ENCODE results near the gene SPEF1.

The SPEF1 gene

DNA sequence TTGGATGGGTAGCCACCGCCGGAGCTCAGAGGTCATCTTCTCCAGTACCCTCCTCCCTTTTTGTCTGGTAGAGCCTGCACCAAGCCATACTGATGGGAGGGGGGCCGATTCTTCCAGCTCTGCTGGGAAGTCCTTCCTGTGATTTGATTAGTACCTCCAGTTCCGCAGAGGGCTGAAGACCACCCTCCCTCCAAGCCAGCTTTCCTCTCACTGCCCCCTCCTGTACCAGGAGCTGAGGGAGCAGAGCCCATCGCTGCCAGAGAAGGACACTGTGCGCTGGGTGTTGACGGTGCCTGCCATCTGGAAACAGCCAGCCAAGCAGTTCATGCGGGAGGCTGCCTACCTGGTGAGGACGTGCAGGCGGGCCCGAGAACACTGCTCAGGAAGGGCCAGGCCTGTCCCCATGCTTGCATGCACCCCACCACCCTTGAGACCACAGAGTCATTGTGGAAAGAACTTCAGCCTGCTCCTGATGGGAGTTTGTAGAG lies 35.5 kb downstream of the SPEF1 start:
- no peak for DNase-seq (ENCODE audit: low spot score)
- no peak for TF ChIP-seq CTCF (IDR thresholded peaks at IDR 0.05)
- Histone ChIP-seq H3K4me3 (no peak overlapping the region), H3K27ac (no peak overlapping the region)

DNA sequence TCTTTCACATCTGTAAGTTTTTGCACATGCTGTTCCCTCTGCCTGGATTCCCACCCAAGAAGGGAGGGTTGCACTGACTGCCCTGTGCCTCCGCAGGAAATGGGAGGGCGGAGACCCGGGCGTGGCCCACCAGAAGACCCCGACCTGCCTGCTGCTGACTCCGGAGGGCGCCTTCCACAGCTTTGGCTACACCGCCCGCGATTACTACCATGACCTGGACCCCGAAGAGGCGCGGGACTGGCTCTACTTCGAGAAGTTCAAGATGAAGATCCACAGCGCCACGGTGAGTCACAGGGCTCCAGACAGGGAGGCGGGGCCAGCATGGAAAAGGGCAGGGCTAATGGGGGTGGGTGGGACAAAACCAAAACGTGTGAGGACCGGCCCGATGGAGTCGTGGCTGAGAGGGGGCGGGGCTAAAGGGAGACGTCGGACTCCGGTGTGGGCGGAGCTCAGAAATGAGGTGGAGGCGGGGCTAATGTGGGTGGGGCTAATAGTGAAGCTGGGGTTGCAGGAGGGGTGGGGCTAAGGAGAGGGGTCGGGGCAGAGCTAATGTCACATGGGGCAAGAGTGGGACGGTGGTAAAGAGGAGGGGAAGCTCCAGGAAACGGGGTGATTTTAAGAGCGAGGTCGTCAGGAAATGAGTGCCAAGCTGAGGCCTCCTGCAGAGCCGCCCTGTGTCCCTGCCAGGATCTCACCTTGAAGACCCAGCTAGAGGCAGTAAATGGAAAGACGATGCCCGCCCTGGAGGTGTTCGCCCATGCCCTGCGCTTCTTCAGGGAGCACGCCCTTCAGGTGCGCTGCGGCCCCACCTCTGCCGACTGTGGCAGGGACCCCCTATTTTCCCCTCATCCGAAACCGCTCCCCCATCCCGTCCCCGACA lies 36.2 kb downstream of the SPEF1 start:
- Histone ChIP-seq H3K27ac (no peak overlapping the region), H3K4me3 (peak overlapping the region; percentile 28)
- no peak for DNase-seq (ENCODE audit: low spot score)
- no peak for TF ChIP-seq CTCF (IDR thresholded peaks at IDR 0.05)

DNA sequence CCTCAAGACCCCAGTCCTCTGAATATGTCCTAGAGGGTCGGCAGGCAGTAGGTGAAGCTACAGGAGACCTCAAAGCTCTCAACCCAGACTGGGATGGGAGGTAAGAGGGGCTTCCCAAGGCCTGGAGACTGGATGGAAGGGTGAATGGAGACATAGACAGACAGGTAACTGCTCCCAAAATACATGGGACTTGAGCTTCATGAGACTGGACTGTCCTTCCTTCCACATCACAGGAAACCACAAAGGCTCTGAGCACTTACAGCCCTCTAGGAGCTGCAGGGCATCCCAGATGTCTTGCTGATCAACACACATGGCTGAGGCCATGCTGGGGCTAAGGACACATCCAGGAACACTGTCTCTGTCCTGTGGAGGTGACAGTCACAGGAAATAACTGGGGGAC lies 37.2 kb downstream of the SPEF1 start:
- no peak for TF ChIP-seq CTCF (IDR thresholded peaks at IDR 0.05)
- Histone ChIP-seq H3K27ac (no peak overlapping the region), H3K4me3 (no peak overlapping the region)
- DNase-seq (ENCODE audit: low spot score), result no peak

- no peak overlapping the region for H3K4me3 ChIP-seq
- DNase-seq (ENCODE audit: low spot score), result no peak
- no peak overlapping the region for H3K27ac ChIP-seq
- TF ChIP-seq CTCF (IDR thresholded peaks at IDR 0.05), result no peak
Observed at GRCh38 chr20:3743251-3743650, 38.0 kb downstream of the SPEF1 start.

GRCh38 chr20:3741836-3742458 lies 39.3 kb downstream of the SPEF1 start:
- H3K4me3 ChIP-seq, result no peak overlapping the region
- no peak for DNase-seq (ENCODE audit: low spot score)
- no peak overlapping the region for H3K27ac ChIP-seq
- no peak for TF ChIP-seq CTCF (IDR thresholded peaks at IDR 0.05)

- peak overlapping the region in 1 of 2 donors; percentile 70 for H3K27ac ChIP-seq
- TF ChIP-seq CTCF (IDR thresholded peaks at IDR 0.05), result no peak
- DNase-seq (ENCODE audit: low spot score), result no peak
- no peak overlapping the region for H3K4me3 ChIP-seq
Observed at GRCh38 chr20:3740615-3741301, 40.5 kb downstream of the SPEF1 start.

All from coronary artery (tissue), 2 donors.